ENCODE measurements around the gene ATP6V0A4. TPM values are rescaled to one million over a fixed set of nuclear protein-coding genes. Genes with fewer than 3 reads are reported as not detected.

ATP6V0A4 gene
- total RNA-seq, 1 experiment from 2014 or later = 7.7 TPM

DNA sequence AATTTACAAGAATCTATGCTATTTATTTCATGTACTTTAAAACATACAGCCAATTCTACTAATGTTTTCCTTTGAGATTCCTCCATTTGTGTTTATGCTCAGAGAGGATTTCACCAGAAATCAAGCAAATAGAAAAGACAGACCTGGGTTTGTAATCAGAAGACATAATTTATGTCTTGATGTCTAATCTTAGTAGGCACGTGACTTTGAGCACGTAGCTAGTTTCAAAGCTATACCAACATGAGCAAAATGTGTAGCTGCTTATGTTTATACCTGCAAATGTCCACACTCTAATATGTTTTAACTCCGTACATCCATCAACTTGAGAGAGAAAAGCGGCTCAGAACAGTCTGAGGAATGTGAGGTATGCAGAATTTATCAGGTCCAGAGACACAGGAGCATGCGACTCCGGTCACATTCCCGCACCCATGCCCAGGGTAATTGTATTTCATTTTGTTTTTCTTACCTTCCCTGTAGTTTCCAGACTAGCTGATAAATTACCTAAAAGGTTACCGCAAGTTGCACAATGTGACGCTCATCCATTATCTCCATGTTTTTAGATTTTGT is 136.8 kb downstream of the ATP6V0A4 start:
- CTCF ChIA-PET = no interaction called here
- Mint-ChIP-seq H3K27ac (ENCODE audit: unreplicated experiment) (no peak overlapping the region), H3K36me3 (ENCODE audit: insufficient read depth, unreplicated experiment) (peaks cover 19% of the 10 kb centered on the region), H3K27me3 (ENCODE audit: unreplicated experiment) (no peaks in the 10 kb centered on the region), H3K9me3 (ENCODE audit: low read depth, unreplicated experiment) (no peaks in the 10 kb centered on the region), H3K4me1 (ENCODE audit: low read depth, unreplicated experiment) (peaks cover 17% of the 10 kb centered on the region), H3K4me3 (ENCODE audit: low read depth, unreplicated experiment) (no peak overlapping the region)
- no peak for TF ChIP-seq CTCF (IDR thresholded peaks at IDR 0.05; ENCODE audit: unreplicated experiment)
- no peak for DNase-seq
- BruUV-seq (replicated peaks) = no TSS peak
- intact Hi-C loops (cut with micrococcal nuclease; ENCODE audit: unreplicated experiment) = loop anchor here (10.0 kb wide), 2 partner anchors 96 to 204 kb away; no protein-coding TSS in a partner anchor

DNA sequence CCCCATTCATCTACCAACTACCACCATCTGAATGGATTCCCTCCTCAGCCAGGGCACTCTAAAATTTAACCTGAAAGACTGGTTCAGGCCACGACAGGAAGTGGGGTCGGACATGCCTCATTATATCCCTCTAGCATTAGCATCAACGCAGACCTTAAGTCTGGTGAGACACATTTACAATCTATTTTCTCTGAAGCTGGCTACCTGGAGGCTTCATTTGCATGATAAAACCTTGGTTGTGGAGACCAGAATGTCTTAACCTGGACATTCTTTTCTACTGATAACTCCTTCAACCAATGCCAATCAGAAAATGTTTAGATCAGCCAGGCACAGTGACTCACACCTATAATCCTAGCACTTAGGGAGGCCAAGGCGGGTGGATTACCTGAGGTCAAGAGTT is 139.1 kb downstream of the ATP6V0A4 start:
- Mint-ChIP-seq H3K27me3 (ENCODE audit: unreplicated experiment) (no peaks in the 10 kb centered on the region), H3K27ac (ENCODE audit: unreplicated experiment) (no peak overlapping the region), H3K4me1 (ENCODE audit: low read depth, unreplicated experiment) (peaks cover 16% of the 10 kb centered on the region), H3K36me3 (ENCODE audit: insufficient read depth, unreplicated experiment) (peaks cover 6% of the 10 kb centered on the region), H3K9me3 (ENCODE audit: low read depth, unreplicated experiment) (no peaks in the 10 kb centered on the region), H3K4me3 (ENCODE audit: low read depth, unreplicated experiment) (no peak overlapping the region)
- no peak for TF ChIP-seq CTCF (IDR thresholded peaks at IDR 0.05; ENCODE audit: unreplicated experiment)
- no peak for DNase-seq
- intact Hi-C loops (cut with micrococcal nuclease; ENCODE audit: unreplicated experiment) = no loop called here
- CTCF ChIA-PET = interaction anchor here (0.9 kb wide), 1 partner anchor 15 kb away, joined by 5 read pairs; no protein-coding TSS in a partner anchor
- BruUV-seq (replicated peaks) = no TSS peak

- H3K4me1 Mint-ChIP-seq (ENCODE audit: low read depth, unreplicated experiment) = peaks cover 9% of the 10 kb centered on the region
- no peaks in the 10 kb centered on the region for H3K27me3 Mint-ChIP-seq (ENCODE audit: unreplicated experiment)
- CTCF ChIA-PET = interaction anchor here (0.6 to 0.9 kb wide), 2 partner anchors 14 to 65 kb away, joined by 3 to 5 read pairs; no protein-coding TSS in a partner anchor
- intact Hi-C loops (cut with micrococcal nuclease; ENCODE audit: unreplicated experiment) = no loop called here
- H3K36me3 Mint-ChIP-seq (ENCODE audit: insufficient read depth, unreplicated experiment) = no peaks in the 10 kb centered on the region
- H3K4me3 Mint-ChIP-seq (ENCODE audit: low read depth, unreplicated experiment) = no peak overlapping the region
- no peaks in the 10 kb centered on the region for H3K9me3 Mint-ChIP-seq (ENCODE audit: low read depth, unreplicated experiment)
- no peak for TF ChIP-seq CTCF (IDR thresholded peaks at IDR 0.05; ENCODE audit: unreplicated experiment)
- no peak overlapping the region for H3K27ac Mint-ChIP-seq (ENCODE audit: unreplicated experiment)
- BruUV-seq (replicated peaks) = no TSS peak
- DNase-seq = no peak
Measured at GRCh38 chr7:138657854-138658386, 140.1 kb downstream of the ATP6V0A4 start.

DNA sequence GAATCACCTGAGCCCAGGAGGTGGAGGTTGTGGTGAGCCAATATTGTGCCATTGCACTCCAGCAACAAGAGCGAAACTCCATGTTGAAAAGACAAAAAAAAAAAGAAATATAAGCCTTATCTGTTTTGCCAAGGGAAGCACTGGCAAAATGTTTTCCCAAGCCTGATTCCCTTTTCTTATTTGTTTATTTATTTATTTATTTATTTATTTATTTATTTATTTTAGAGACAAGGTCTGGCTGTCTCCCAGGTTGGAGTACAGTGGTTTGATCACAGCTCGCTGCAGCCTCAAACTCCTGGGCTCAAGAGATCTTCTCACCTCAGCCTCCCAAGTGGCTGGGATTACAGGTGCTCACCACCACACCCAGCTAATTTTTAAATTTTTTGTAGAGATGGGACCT is 141.0 kb downstream of the ATP6V0A4 start:
- Mint-ChIP-seq H3K4me1 (ENCODE audit: low read depth, unreplicated experiment) (peaks cover 9% of the 10 kb centered on the region), H3K9me3 (ENCODE audit: low read depth, unreplicated experiment) (no peaks in the 10 kb centered on the region), H3K27ac (ENCODE audit: unreplicated experiment) (no peak overlapping the region), H3K4me3 (ENCODE audit: low read depth, unreplicated experiment) (no peak overlapping the region), H3K36me3 (ENCODE audit: insufficient read depth, unreplicated experiment) (no peaks in the 10 kb centered on the region), H3K27me3 (ENCODE audit: unreplicated experiment) (no peaks in the 10 kb centered on the region)
- intact Hi-C loops (cut with micrococcal nuclease; ENCODE audit: unreplicated experiment) = no loop called here
- no peak for DNase-seq
- CTCF ChIA-PET = no interaction called here
- no TSS peak for BruUV-seq (replicated peaks)
- no peak for TF ChIP-seq CTCF (IDR thresholded peaks at IDR 0.05; ENCODE audit: unreplicated experiment)

Other genes starting within 250 kb of the ATP6V0A4 start
- 0.78 and 1.5 TPM in 2 replicates for gene SVOPL, start 96.8 kb downstream of the ATP6V0A4 start, total RNA-seq (2022)
- 9.8 and 11.3 TPM in 2 replicates for gene TMEM213, start 202 bp downstream of the ATP6V0A4 start, total RNA-seq (2022)
- 7.2 and 10.4 TPM in 2 replicates for gene KIAA1549, start 183.2 kb upstream of the ATP6V0A4 start, total RNA-seq (2022)
- 13.7 and 15.0 TPM in 2 replicates for gene ZC3HAV1L, start 237.8 kb upstream of the ATP6V0A4 start, total RNA-seq (2022)

All from Calu3 (cell line).